NK-92 (cell line): ENCODE data around the gene CCT7.
"Not testable (repeated sequence)": the region's sequence is repeated elsewhere in the genome, so short reads cannot be mapped to it uniquely, and the experiment has no call there.

Experiments
- DNase-seq: peaks from one replicate; lab custom pipeline; 2025; ENCODE audit not compliant: unreplicated experiment; lab: John Stamatoyannopoulos, UW

Gene CCT7

DNA sequence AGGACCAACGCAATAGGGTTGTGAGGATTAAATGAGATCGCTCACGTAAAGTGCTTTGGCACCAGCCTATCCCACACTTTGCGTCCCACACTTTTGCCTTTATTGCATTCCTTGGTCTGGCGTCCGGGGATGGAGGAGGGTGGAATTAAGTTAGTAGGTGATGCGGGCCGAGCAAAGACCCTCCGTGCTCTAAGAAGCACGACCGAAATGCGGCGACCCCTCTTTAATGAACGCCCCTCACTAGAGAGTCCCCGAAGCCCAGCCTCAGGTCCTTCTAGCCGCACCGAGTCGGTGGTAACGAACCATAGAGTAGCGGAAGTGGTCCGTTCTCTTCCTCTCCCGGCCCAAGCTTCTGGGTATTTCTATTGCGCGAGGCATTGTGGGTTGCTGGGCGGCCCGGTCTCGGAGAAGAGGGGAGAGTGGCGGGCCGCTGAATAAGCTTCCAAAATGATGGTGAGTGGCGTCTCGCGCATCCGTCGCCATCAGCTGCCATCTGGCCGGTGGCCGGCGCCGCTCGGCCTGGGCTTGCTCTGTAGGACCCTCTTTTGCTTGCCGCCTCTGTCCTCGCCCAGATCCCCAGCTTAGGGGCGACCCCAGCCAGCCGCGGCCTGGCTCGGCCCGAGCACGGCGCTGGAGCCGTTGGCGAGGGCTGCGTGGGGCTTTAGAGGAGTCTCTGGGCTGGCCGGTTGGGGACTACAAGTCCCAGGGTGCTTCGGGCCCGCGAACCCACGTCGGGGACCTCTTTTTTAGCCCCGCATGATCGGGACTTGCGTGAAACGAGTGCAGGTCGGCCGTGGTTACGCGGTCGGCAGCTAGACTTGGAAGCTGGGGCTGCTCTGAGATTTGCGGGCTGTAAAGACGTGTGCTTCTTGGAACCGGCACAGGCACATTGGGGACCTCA lies at the start of gene CCT7:
Gene CCT7, plus strand, starts transcription at position 377 of the 901 bp plus-strand sequence. Its CDS starts 71 bp downstream, at position 448.
- DNase-seq = peak; percentile 58

DNA sequence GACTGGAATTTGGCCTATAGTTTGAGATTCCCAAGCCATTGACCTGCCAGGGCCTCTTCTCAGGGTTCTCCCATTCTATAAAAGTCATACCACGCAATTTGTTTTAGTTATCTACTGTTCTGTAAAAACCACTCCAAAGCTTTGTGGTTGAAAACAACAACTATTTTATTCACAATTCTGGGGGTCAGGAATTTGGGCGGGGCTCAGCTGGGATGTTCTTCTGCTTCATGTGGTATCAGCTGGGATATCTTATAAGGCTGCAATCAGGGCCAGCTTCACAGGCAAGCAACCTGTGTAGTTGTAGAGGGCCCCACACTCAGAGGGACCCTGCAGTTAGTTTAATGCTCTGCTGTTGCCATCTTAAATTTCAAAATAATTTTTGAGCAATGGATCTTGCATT lies 48.1 kb upstream of the CCT7 start:
- no peak for DNase-seq

- no peak for DNase-seq
These were observed 46.6 kb upstream of the CCT7 start for GRCh38 chr2:73187549-73187948.

DNA sequence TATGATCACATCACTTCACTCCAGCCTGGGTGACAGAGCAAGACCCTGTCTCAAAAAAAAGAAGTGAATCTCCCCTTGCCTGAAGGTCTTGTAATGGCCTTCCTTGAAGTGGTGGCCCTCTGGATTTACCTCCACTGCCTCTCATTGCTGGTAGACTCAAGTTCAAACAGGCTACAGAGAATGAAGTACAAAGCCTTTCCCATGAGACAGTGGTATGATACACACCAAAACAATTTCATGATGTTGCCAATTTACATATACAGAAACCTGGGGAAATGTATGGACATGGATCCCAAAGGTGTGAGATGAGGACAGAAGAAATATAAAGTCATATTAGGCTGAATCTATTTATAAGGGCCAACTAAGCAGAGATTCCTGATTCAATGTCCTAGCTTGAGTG lies 36.5 kb upstream of the CCT7 start:
- no peak for DNase-seq

DNA sequence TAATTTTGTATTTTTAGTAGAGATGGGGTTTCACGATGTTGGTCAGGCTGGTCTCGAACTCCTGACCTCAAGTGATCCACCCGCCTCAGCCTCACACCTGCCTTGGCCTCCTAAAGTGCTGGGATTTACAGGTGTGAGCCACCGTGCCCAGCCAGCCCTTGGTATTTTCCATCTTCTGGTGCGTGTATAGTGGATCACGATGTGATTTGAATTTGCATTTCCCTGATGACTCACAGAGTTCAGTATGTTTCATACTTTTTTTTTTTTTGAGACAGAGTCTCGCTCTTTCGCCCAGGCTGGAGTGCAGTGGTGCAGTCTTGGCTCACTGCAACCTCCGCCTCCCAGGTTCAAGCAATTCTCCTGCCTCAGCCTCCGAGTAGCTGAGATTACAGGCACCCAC lies 33.8 kb upstream of the CCT7 start:
- DNase-seq = not testable (repeated sequence)

DNA sequence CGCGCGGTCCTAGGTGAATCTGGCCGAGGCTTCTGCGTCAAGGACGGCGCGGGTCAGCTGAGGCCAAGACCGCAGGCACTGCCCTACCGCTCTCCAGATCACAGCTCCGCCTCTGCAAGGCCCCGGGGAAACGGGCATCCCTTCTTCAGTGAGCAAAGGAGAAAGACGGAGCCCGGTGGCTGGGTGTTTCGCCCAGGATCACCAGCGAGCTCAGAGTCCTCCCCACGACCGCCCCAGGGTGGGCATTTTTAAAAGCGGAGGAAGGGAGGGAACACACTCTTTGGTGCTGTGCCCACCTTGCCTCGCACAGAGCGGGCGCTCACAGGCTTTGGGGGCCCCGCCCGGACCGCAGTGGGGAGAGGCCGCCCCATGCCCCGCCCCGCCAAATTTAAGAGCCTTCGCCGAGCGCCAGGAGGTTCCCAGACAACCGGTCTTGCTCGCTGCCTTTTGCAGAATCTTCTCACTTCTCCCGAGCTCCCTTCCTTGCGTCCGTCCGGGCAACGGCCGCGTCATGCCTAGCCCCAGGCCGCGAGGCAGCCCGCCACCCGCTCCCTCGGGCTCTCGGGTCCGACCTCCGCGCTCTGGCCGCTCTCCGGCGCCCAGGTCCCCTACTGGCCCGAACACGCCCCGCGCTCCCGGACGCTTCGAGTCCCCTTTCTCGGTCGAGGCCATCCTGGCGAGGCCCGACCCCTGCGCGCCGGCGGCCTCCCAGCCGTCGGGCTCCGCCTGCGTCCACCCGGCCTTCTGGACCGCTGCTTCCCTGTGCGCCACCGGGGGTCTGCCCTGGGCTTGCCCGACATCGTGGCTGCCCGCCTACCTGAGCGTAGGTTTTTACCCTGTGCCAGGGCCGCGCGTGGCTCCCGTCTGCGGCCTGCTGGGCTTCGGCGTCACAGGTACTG lies 31.7 kb upstream of the CCT7 start, which contains the start of gene NOTO:
Gene NOTO, plus strand, starts transcription at position 419 of the 899 bp plus-strand sequence. Its CDS starts 93 bp downstream, at position 512.
- DNase-seq = no peak

DNA sequence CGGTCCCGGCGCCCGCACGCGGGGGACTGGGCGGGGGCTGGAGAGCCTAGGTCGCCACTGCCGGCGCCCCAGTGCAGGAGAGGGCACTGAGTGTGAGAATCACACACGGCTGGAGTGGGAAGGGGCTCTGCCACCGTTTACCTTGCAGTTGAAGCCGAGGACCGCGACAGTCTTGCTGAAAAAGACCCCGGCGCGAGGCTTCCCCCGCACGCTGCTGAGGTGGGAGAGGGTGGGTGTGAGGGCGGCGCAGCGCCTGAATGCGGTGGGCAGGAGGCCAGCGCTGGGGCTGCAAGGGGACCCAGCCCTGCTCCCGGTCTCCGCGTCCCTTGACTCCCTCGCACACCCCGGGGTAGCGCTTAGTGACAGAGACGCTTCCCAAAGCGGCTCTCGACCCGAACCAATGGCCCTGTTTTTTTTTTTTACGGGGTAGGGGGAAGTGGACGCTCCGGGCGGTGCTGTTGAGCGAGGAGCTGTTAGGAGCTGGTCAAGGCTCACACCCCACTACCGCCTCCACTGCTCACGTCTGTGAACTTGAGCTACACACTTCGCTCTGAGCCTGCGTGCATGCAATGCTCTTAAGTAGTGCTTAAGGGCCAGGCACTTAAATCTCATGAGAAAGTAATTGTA lies 30.9 kb upstream of the CCT7 start:
- no peak for DNase-seq

- DNase-seq = no peak
These were observed 28.5 kb upstream of the CCT7 start for GRCh38 chr2:73205611-73206010.

DNA sequence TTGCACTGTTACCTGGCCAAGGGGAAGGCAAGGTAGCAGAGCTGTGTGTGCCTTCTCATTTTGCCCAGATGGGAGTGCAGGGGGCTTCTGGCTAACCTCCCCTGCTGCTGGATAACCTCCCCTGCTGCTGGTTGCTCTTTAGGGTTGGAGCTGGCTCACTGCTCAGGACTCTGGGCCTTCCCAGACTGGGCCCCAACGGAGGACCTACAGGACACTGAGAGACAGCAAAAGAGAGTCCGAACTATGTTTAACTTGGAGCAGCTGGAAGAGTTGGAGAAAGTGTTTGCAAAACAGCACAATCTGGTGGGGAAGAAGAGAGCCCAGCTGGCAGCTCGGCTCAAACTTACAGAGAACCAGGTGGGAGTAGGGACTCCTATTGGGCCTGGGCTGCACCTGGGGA lies 25.9 kb upstream of the CCT7 start:
- DNase-seq = no peak

DNA sequence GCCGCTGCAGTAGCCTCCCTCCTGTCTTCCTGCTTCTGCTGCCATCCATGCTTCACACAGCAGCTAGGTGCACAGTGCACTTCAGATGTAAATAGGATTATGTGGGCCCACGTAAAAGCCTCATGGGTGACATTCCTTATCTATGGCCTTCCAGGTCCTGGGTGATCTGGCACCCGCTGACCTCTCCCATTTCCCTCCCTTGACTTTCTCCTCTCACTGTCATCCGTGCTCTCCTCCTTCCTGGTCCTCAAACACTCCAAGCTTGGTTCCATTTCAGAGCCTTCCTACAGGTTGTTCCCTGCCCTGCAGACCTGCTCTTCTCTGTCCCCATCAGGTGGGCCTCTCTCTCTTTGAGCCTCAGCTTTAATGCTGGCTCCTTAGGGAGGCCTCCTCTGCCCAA lies 24.1 kb upstream of the CCT7 start:
- DNase-seq = no peak

DNA sequence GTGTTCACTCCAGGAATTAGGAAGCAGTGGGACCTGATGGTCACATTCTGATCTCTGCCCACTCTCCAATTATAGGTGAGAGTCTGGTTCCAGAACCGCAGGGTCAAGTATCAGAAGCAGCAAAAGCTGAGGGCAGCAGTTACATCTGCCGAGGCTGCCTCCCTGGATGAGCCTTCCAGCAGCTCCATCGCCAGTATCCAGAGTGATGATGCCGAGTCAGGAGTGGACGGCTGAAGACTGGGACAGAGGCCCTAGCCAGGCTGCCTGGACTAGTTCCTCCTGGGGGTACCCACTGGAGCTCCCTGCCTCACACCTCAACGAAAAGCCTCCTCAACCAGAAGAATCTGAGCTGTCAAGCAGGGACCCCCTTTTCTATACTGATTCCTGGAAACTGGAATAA lies 23.4 kb upstream of the CCT7 start:
- DNase-seq = no peak

GRCh38 chr2:73212098-73212447 lies 22.0 kb upstream of the CCT7 start:
- no peak for DNase-seq

- peak; percentile 8 for DNase-seq
These were observed 21.5 kb upstream of the CCT7 start for GRCh38 chr2:73212448-73213176.

DNA sequence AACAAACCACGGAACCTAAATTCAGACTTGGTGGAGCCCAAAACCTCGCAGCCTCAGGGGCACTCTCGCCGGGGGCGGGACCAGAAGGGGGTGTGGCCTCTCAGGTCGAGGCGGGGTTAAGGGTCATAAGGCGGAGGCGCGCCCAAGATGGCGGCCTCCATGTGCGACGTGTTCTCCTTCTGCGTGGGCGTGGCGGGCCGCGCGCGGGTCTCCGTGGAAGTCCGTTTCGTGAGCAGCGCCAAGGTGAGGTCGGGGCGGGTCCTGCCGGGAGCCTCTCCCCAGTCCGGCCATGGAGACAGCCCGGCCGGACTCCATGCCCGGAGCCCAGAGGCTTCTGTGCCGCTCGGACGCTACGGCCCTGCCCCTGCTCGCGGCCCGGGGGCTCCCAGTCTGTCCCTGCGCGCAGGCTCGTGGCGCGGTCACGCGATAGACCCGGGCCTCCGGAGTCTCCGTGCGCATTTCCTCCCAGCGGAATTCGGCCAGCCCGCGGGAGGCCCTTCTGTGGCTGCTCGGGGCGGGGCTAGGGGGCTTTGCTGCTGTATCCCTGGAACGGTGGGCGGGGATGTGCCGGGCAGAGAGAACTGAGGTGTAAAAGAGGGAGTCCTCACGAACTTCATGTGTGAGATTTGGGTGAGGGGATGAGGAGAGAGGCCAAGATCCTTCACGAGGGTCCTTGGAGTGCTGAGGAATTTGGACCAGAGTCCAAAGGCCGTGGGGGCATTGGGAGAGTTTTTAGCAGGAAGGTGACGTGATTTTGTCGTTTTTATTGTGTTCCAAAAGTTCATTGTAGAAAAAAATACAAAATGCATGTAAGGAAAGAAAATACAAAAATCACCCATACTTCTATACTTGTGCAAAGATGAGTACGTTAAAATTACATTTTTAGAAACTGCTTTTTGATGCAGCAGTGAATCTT lies 19.7 kb upstream of the CCT7 start, which contains the start of gene SMYD5:
Gene SMYD5, plus strand, starts transcription at position 126 of the 916 bp plus-strand sequence. Its CDS starts 22 bp downstream, at position 148.
- peak; percentile 20 for DNase-seq

DNA sequence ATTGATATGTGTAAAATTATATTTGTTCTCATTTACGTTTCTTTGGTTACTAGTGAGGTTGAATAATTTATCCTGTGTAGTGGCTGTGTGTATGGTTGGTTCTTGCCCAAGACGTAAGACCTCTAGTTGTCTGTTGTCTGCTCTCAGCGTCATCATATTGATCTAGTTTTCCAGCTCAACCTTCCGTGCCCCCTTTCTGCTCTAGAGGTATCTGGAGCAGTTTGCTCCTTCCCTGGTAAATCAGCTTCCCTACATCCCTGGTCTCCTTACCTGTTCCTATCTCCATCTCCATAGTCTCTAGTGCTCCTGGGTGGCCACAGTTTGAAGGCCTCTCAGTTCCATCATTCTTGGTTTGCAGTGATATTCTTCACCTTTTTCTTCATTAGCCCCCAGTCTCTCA lies 18.9 kb upstream of the CCT7 start:
- DNase-seq = no peak

- no peak for DNase-seq
These were observed 16.9 kb upstream of the CCT7 start for GRCh38 chr2:73217160-73217559.

DNA sequence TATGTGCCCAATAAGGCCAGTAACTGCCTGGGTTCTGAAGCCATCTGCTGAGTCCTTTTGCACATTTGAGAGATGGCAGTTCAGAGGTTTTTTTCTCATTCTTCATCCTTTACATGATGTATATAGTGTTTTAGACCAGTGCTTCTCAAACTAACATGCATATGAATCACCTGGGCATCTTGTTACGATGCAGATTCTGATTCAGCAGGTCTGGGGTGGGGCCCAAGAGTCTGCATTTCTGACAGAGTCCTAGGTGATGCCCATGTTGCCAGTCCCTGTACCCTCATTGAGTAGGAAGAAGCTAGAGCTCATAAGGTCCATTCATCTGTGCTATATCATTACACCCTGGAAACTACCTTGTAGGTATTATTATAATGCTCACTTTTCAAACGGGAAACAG lies 16.3 kb upstream of the CCT7 start:
- no peak for DNase-seq

DNA sequence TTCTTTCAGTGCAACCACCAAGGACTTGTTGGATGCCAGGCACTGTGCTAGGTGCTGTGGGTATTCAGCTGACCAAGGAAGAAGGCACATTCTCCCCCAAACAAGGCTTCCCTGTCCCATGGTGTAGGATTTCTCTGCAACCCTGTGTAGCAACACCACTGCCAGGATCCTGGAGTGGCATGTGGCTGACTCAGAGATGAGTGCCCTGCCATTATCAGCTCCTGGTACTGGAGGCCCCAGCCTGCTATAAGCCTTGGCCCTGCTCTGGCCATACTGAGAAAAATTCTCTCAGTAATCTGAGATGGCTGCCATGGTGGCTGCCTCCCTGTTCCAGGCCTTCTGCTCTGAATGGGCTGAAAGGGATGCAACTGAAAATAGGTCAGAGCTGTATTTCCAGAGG lies 15.8 kb upstream of the CCT7 start:
- no peak for DNase-seq

- no peak for DNase-seq
These were observed 10.3 kb upstream of the CCT7 start for GRCh38 chr2:73223821-73224220.
